ENCODE data around the gene PSMB7. TPM values are rescaled to one million over a fixed set of nuclear protein-coding genes. Genes with fewer than 3 reads are reported as not detected.

Gene PSMB7
- total and polyA plus RNA-seq, 2 of the 4 experiments (the other 2 are of a cell fraction): 340 to 430 TPM

DNA sequence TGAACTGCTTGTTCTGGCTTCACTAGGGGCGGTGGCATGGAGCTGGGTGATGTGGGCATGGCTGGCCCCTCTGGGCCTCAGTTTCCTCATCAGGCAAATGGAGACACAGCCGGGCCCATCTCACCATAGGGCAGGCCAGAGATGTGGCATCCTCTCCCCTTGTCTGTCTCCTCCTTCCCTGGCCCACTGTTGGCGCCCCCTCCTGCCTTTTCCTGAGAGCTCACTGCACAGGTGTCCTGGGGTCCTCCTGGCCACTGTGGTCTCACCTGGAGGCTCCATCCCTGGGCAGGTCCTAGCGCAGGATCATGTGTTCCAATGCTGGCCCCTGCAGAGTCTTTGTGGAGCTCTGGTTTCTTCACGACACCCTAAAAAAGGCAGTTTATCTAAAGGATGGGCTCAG lies 104.0 kb downstream of the PSMB7 start:
- H3K4me3 ChIP-seq (ENCODE audit: insufficient read depth, low read depth, low read length): no peak overlapping the region
- H2BK20ac ChIP-seq (ENCODE audit: low read depth, low read length): 0 out of 2 replicates have a peak overlapping the region, but pooled peaks have one; percentile 44
- peak overlapping the region; percentile 10; the same call in 1 of the 2 replicates for H3K27ac ChIP-seq (ENCODE audit: insufficient read depth, low read length)
- H3K14ac ChIP-seq (replicated peaks; ENCODE audit: low read depth, low read length): no peak overlapping the region; the same call in 1 of the 2 replicates
- H2BK5ac ChIP-seq (ENCODE audit: low read depth, low read length, poor library complexity, severe bottlenecking): peak overlapping the region; percentile 96
- BruUV-seq (replicated peaks): no TSS peak
- H3K79me1 ChIP-seq (ENCODE audit: low read depth in 1 of 2, low read length in 2 of 2): peaks cover 43 to 84% of the 10 kb centered on the region in 2 experiments
- TF ChIP-seq, protein P1, sequence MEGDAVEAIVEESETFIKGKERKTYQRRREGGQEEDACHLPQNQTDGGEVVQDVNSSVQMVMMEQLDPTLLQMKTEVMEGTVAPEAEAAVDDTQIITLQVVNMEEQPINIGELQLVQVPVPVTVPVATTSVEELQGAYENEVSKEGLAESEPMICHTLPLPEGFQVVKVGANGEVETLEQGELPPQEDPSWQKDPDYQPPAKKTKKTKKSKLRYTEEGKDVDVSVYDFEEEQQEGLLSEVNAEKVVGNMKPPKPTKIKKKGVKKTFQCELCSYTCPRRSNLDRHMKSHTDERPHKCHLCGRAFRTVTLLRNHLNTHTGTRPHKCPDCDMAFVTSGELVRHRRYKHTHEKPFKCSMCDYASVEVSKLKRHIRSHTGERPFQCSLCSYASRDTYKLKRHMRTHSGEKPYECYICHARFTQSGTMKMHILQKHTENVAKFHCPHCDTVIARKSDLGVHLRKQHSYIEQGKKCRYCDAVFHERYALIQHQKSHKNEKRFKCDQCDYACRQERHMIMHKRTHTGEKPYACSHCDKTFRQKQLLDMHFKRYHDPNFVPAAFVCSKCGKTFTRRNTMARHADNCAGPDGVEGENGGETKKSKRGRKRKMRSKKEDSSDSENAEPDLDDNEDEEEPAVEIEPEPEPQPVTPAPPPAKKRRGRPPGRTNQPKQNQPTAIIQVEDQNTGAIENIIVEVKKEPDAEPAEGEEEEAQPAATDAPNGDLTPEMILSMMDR (conservative IDR thresholded peaks at IDR 0.05; ENCODE audit: low read depth, low read length): no peak
- TF ChIP-seq, protein P2, sequence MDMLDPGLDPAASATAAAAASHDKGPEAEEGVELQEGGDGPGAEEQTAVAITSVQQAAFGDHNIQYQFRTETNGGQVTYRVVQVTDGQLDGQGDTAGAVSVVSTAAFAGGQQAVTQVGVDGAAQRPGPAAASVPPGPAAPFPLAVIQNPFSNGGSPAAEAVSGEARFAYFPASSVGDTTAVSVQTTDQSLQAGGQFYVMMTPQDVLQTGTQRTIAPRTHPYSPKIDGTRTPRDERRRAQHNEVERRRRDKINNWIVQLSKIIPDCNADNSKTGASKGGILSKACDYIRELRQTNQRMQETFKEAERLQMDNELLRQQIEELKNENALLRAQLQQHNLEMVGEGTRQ (IDR thresholded peaks at IDR 0.05; ENCODE audit: low read depth, low read length): no peak
- TF ChIP-seq MAZ (IDR thresholded peaks at IDR 0.05; ENCODE audit: borderline replicate concordance, low read depth, low read length) (no peak), POLR2A (IDR thresholded peaks at IDR 0.05; ENCODE audit: low read depth, low read length) (no peak), CHD1 (IDR thresholded peaks at IDR 0.05; ENCODE audit: low read depth, low read length) (no peak), RAD21 (IDR thresholded peaks at IDR 0.05; ENCODE audit: low read length) (no peak), RCOR1 (IDR thresholded peaks at IDR 0.05; ENCODE audit: insufficient replicate concordance, low read length) (no peak), SMC3 (IDR thresholded peaks at IDR 0.05; ENCODE audit: low read depth, low read length) (no peak), RFX5 (IDR thresholded peaks at IDR 0.05; ENCODE audit: low read depth, low read length) (no peak), CEBPB (IDR thresholded peaks at IDR 0.05; ENCODE audit: low read depth, low read length) (no peak), BHLHE40 (IDR thresholded peaks at IDR 0.05; ENCODE audit: low read depth, low read length) (no peak), NFE2L2 (IDR thresholded peaks at IDR 0.05; ENCODE audit: low read depth, low read length) (no peak)
- H3K9me3 ChIP-seq (ENCODE audit: control insufficient read depth, insufficient read depth, low read length): no peaks in the 10 kb centered on the region
- H3K27me3 ChIP-seq (ENCODE audit: control insufficient read depth, insufficient read depth, low read length): no peaks in the 10 kb centered on the region
- no peak overlapping the region for H2AFZ ChIP-seq (replicated peaks; ENCODE audit: low read length, poor library complexity)
- H3K9ac ChIP-seq (ENCODE audit: low read depth, low read length): no peak overlapping the region
- H3K23ac ChIP-seq (ENCODE audit: low read depth, low read length): no peak overlapping the region
- POLR2A ChIA-PET (ENCODE audit: unreplicated experiment): no interaction called here
- H2BK15ac ChIP-seq (ENCODE audit: low read depth, low read length): peak overlapping the region; percentile 51; the same call in 1 of the 3 replicates
- H4K20me1 ChIP-seq (ENCODE audit: insufficient read depth, low read length): peaks cover 1% of the 10 kb centered on the region; the same call in 1 of the 2 replicates
- H3K4ac ChIP-seq (ENCODE audit: low read depth, low read length): peak overlapping the region; percentile 94
- peak overlapping the region; percentile 94 for H2BK120ac ChIP-seq (ENCODE audit: low read depth, low read length)
- in situ Hi-C loops (cut with MboI; ENCODE audit: low sequenced_read_pairs) (loop anchor here (10.0 to 25.0 kb wide), 2 partner anchors 774 to 906 kb away; no protein-coding TSS in a partner anchor), dilution Hi-C loops (cut with HindIII; ENCODE audit: low sequenced_read_pairs, unreplicated experiment) (no loop called here), intact Hi-C loops (cut with micrococcal nuclease) (no loop called here)
- H4K91ac ChIP-seq (ENCODE audit: insufficient read depth, low read depth, low read length): peak overlapping the region; percentile 77
- CTCF ChIA-PET: no interaction called here
- H4K8ac ChIP-seq (ENCODE audit: low read depth in 2 of 2, low read length in 2 of 2): peak overlapping the region; percentile 37 to 64; a peak in 3 of 4 replicates
- H2AK9ac ChIP-seq (replicated peaks; ENCODE audit: low read depth, low read length, poor library complexity): peak overlapping the region; percentile 11
- 80% methylated on average over 1 of the region's 5 CpGs; no CpG with 5 or more reads in 1 of the 2 experiments for WGBS, 2 experiments (ENCODE audit: extremely low coverage in 2 of 2, insufficient read length in 1 of 2)
- no peak overlapping the region for H3K56ac ChIP-seq (ENCODE audit: extremely low read depth, insufficient read depth, low read length)
- H2AK5ac ChIP-seq (ENCODE audit: low read depth, low read length): peak overlapping the region; percentile 61
- H3K4me1 ChIP-seq (ENCODE audit: control insufficient read depth, insufficient read depth, low read length): peaks cover 22% of the 10 kb centered on the region
- no peak for ATAC-seq (ENCODE audit: low read depth)
- no peak overlapping the region for H3K4me2 ChIP-seq (ENCODE audit: low read depth, low read length)
- H3K36me3 ChIP-seq (ENCODE audit: control insufficient read depth, insufficient read depth, low read length): peaks cover 70% of the 10 kb centered on the region
- DNase-seq: no peak
- H3K18ac ChIP-seq (ENCODE audit: low read depth, low read length): no peak overlapping the region
- H4K5ac ChIP-seq (ENCODE audit: low read depth, low read length): peak overlapping the region; percentile 38; the same call in 1 of the 2 replicates
- peaks cover 16% of the 10 kb centered on the region for H3K9me1 ChIP-seq (ENCODE audit: insufficient read depth, low read length)
